ENCODE data around the gene GLG1.

GLG1 gene

GRCh38 chr16:74605332-74605731 lies 1.6 kb downstream of the GLG1 start:
- no peak for TF ChIP-seq FOXP2 (optimal IDR thresholded peaks at IDR 0.05; ENCODE audit: borderline replicate concordance, extremely low read depth, extremely low read length, insufficient read depth)
- TF ChIP-seq POLR2AphosphoS5 (IDR thresholded peaks at IDR 0.05; ENCODE audit: low read depth, low read length): no peak
- TF ChIP-seq REST (IDR thresholded peaks at IDR 0.05; ENCODE audit: insufficient read depth in 1 of 2, low read depth in 2 of 2, low read length in 2 of 2): no peak
- TF ChIP-seq TAF1 (IDR thresholded peaks at IDR 0.05; ENCODE audit: borderline replicate concordance, insufficient read depth, low read length): no peak
- TF ChIP-seq SIN3A (IDR thresholded peaks at IDR 0.05; ENCODE audit: borderline replicate concordance, insufficient read depth, low read length): no peak

GRCh38 chr16:74603848-74604247 lies 3.1 kb downstream of the GLG1 start:
- TF ChIP-seq REST (IDR thresholded peaks at IDR 0.05; ENCODE audit: insufficient read depth in 1 of 2, low read depth in 2 of 2, low read length in 2 of 2) (no peak), SIN3A (IDR thresholded peaks at IDR 0.05; ENCODE audit: borderline replicate concordance, insufficient read depth, low read length) (no peak), FOXP2 (optimal IDR thresholded peaks at IDR 0.05; ENCODE audit: borderline replicate concordance, extremely low read depth, extremely low read length, insufficient read depth) (no peak), POLR2AphosphoS5 (IDR thresholded peaks at IDR 0.05; ENCODE audit: low read depth, low read length) (no peak), TAF1 (IDR thresholded peaks at IDR 0.05; ENCODE audit: borderline replicate concordance, insufficient read depth, low read length) (no peak)

GRCh38 chr16:74601126-74601871 lies 5.6 kb downstream of the GLG1 start:
- TF ChIP-seq TAF1 (IDR thresholded peaks at IDR 0.05; ENCODE audit: borderline replicate concordance, insufficient read depth, low read length): no peak
- TF ChIP-seq FOXP2 (optimal IDR thresholded peaks at IDR 0.05; ENCODE audit: borderline replicate concordance, extremely low read depth, extremely low read length, insufficient read depth): no peak
- TF ChIP-seq POLR2AphosphoS5 (IDR thresholded peaks at IDR 0.05; ENCODE audit: low read depth, low read length): no peak
- no peak for TF ChIP-seq SIN3A (IDR thresholded peaks at IDR 0.05; ENCODE audit: borderline replicate concordance, insufficient read depth, low read length)
- no peak for TF ChIP-seq REST (IDR thresholded peaks at IDR 0.05; ENCODE audit: insufficient read depth in 1 of 2, low read depth in 2 of 2, low read length in 2 of 2)

- TF ChIP-seq TAF1 (IDR thresholded peaks at IDR 0.05; ENCODE audit: borderline replicate concordance, insufficient read depth, low read length): no peak
- no peak for TF ChIP-seq FOXP2 (optimal IDR thresholded peaks at IDR 0.05; ENCODE audit: borderline replicate concordance, extremely low read depth, extremely low read length, insufficient read depth)
- no peak for TF ChIP-seq REST (IDR thresholded peaks at IDR 0.05; ENCODE audit: insufficient read depth in 1 of 2, low read depth in 2 of 2, low read length in 2 of 2)
- TF ChIP-seq SIN3A (IDR thresholded peaks at IDR 0.05; ENCODE audit: borderline replicate concordance, insufficient read depth, low read length): no peak
- TF ChIP-seq POLR2AphosphoS5 (IDR thresholded peaks at IDR 0.05; ENCODE audit: low read depth, low read length): no peak
Measured at GRCh38 chr16:74596586-74596985, 10.3 kb downstream of the GLG1 start.

Data from PFSK-1 (cell line).